Lower leg skin (tissue), 4 donors: ENCODE data around the gene MCM6. TPM values are rescaled to one million over a fixed set of nuclear protein-coding genes. Genes with fewer than 3 reads are reported as not detected.

Experiments used
- DNase-seq, 2 donors: peaks; one replicate each; pipeline ENCODE4 v3.0.0-alpha.2; 2019; ENCODE audit warnings: low spot score in 2 of 2
- H3K4me3 ChIP-seq: fragments of 200-600 bp; sonication (generic); 2 replicates; pipeline ENCODE4 v1.5.1; 2017; ENCODE audit warnings: mild to moderate bottlenecking, low read depth; ENCODE audit not compliant: poor library complexity, severe bottlenecking
- CTCF ChIP-seq, 3 donors: fragments of 450-650 bp; IDR thresholded peaks; one replicate each; pipeline ENCODE4 v1.5.1; 2016; ENCODE audit warnings: antibody characterized with exemption in 3 of 3, mild to moderate bottlenecking in 3 of 3, moderate library complexity in 2 of 3
- POLR2A ChIP-seq, 2 donors: fragments of 450-650 bp; IDR thresholded peaks; one replicate each; pipeline ENCODE4 v1.6.1; 2016 to 2017; ENCODE audit warnings: antibody characterized with exemption in 2 of 2, mild to moderate bottlenecking in 1 of 2, moderate library complexity in 1 of 2
- WGBS, 2 donors: methylation state at CpG; one replicate each; pipeline ENCODE4 v1.1.5; 2018; 5-methylcytosine and 5-hydroxymethylcytosine counted together
- intact Hi-C: fragments of 100-400 bp; cut with DNase I; formaldehyde crosslinking; loops from one replicate; pipeline ENCODE4 v1.15.0; 2023; ENCODE audit warnings: low total_unique reads
- total RNA-seq, 4 donors: library from RNA; depleted of rRNA; stranded (reverse); fragments of >200 nt; gene quantifications; one replicate each; pipeline ENCODE4 v1.1.0, GENCODE V29; 2016

MCM6 gene
- total RNA-seq, 4 donors from 2014 or later: 4.5 to 8.5 (median 6.0) TPM

GRCh38 chr2:135909976-135910375 is 33.7 kb upstream of the MCM6 start:
- TF ChIP-seq POLR2A (IDR thresholded peaks at IDR 0.05) (no peak), CTCF (IDR thresholded peaks at IDR 0.05) (no peak)
- no peak overlapping the region for H3K4me3 ChIP-seq
- no peak for DNase-seq
- intact Hi-C loops: loop anchor here (10.0 kb wide), 1 partner anchor 465 kb away; no protein-coding TSS in a partner anchor

- TF ChIP-seq CTCF (IDR thresholded peaks at IDR 0.05) (no peak), POLR2A (IDR thresholded peaks at IDR 0.05) (no peak)
- no peak overlapping the region for H3K4me3 ChIP-seq
- intact Hi-C loops: no loop called here
- DNase-seq: no peak
Measured at GRCh38 chr2:135905679-135906078, 29.4 kb upstream of the MCM6 start.

- WGBS, 2 donors: 90% methylated on average over 4 of the region's 4 CpGs
- TF ChIP-seq POLR2A (IDR thresholded peaks at IDR 0.05) (no peak), CTCF (IDR thresholded peaks at IDR 0.05) (no peak)
- intact Hi-C loops: no loop called here
- DNase-seq: no peak
- H3K4me3 ChIP-seq: no peak overlapping the region
Measured at GRCh38 chr2:135904341-135904989, 28.2 kb upstream of the MCM6 start.

- H3K4me3 ChIP-seq: no peak overlapping the region
- no peak for DNase-seq
- intact Hi-C loops: no loop called here
- TF ChIP-seq CTCF (IDR thresholded peaks at IDR 0.05) (no peak), POLR2A (IDR thresholded peaks at IDR 0.05) (no peak)
- 78 to 81% methylated on average over 3 of the region's 3 CpGs for WGBS, 2 donors
Measured at GRCh38 chr2:135903650-135904049, 27.4 kb upstream of the MCM6 start.

- WGBS, 2 donors: 54 to 67% methylated on average over 4 of the region's 4 CpGs
- H3K4me3 ChIP-seq: no peak overlapping the region
- no peak for DNase-seq
- TF ChIP-seq CTCF (IDR thresholded peaks at IDR 0.05): no peak
- TF ChIP-seq POLR2A (IDR thresholded peaks at IDR 0.05): no peak
- intact Hi-C loops: no loop called here
Measured at GRCh38 chr2:135899567-135899966, 23.3 kb upstream of the MCM6 start.

GRCh38 chr2:135898234-135898786 is 22.1 kb upstream of the MCM6 start:
- 92 to 95% methylated on average over 3 of the region's 3 CpGs for WGBS, 2 donors
- intact Hi-C loops: no loop called here
- no peak overlapping the region for H3K4me3 ChIP-seq
- TF ChIP-seq CTCF (IDR thresholded peaks at IDR 0.05): no peak
- no peak for DNase-seq
